H1 (cell line): ENCODE results near the gene CLPX. TPM values are rescaled to one million over a fixed set of nuclear protein-coding genes. Genes with fewer than 3 reads are reported as not detected.
A peak's percentile ranks its signal among the peaks of the same experiment; 100 is the strongest.

Experiments
- CTCF ChIA-PET: fragments of 300-600 bp; sonication (Branson Sonifier 250); formaldehyde crosslinking; loops from one replicate; lab custom pipeline; 2021; ENCODE audit not compliant: partially characterized antibody; lab: Charles Lee
- POLR2A ChIA-PET: fragments of 300-600 bp; sonication (Branson Sonifier 250); formaldehyde crosslinking; loops from one replicate; lab custom pipeline; 2021; ENCODE audit warnings: inconsistent platforms; ENCODE audit not compliant: partially characterized antibody; lab: Charles Lee
- DNase-seq, 2 experiments: peaks; one replicate each; pipeline versions ENCODE4 v3.0.0 to v3.0.0-alpha.2; 2010 to 2022; ENCODE audit warnings: low spot score in 2 of 2, low read depth in 1 of 2, mixed read lengths in 1 of 2
- FAIRE-seq: peaks from 2 replicates; lab custom pipeline; 2011; peaks lifted over from hg19 to GRCh38; lab: Jason Lieb, UNC
- H2AFZ ChIP-seq: 2 replicates; pipeline ENCODE4 v1.8.1; 2012; ENCODE audit warnings: low read length, inconsistent platforms
- H2AK5ac ChIP-seq: 2 replicates; pipeline ENCODE4 v1.6.1; 2013; ENCODE audit warnings: low read depth, low read length
- H2BK120ac ChIP-seq: replicated peaks from 2 replicates; pipeline ENCODE3; 2013; ENCODE audit warnings: low read depth, low read length, inconsistent platforms
- H2BK12ac ChIP-seq: 2 replicates; pipeline ENCODE4 v1.6.1; 2013; ENCODE audit warnings: low read depth, low read length
- H2BK15ac ChIP-seq: 2 replicates; pipeline ENCODE4 v1.6.1; 2013; ENCODE audit warnings: low read length
- H2BK20ac ChIP-seq: 2 replicates; pipeline ENCODE4 v1.6.1; 2013; ENCODE audit warnings: low read length
- H2BK5ac ChIP-seq: 2 replicates; pipeline ENCODE4 v1.6.1; 2013; ENCODE audit warnings: low read depth, low read length
- H3K14ac ChIP-seq: 2 replicates; pipeline ENCODE4 v1.6.1; 2013; ENCODE audit warnings: inconsistent platforms; ENCODE audit not compliant: insufficient read length
- H3K18ac ChIP-seq: 2 replicates; pipeline ENCODE4 v1.6.1; 2013; ENCODE audit warnings: low read length; ENCODE audit errors: extremely low read depth
- H3K23ac ChIP-seq: 2 replicates; pipeline ENCODE4 v1.6.1; 2013; ENCODE audit warnings: inconsistent platforms; ENCODE audit not compliant: insufficient read length
- H3K23me2 ChIP-seq: 2 replicates; pipeline ENCODE4 v1.6.1; 2013; ENCODE audit warnings: low read depth, low read length
- H3K27ac ChIP-seq: 2 replicates; pipeline ENCODE4 v1.6.1; 2011; ENCODE audit warnings: low read depth, low read length, inconsistent platforms
- H3K27me3 ChIP-seq, 4 experiments: replicated peaks in 1 of 4; 1 replicate in 1 of 4; 2 replicates in 3 of 4; pipeline versions ENCODE4 v1.6.1 to v1.8.1; 2011 to 2013; ENCODE audit warnings: low read length in 3 of 4, mild to moderate bottlenecking in 3 of 4, inconsistent platforms in 2 of 4, mixed read lengths in 2 of 4, moderate library complexity in 1 of 4; ENCODE audit not compliant: control insufficient read depth in 3 of 4, insufficient read depth in 3 of 4; ENCODE audit errors: extremely low read depth in 1 of 4
- H3K36me3 ChIP-seq, 4 experiments: 2 replicates each; pipeline versions ENCODE4 v1.6.1 to v1.8.1; 2011 to 2013; ENCODE audit warnings: mild to moderate bottlenecking in 4 of 4, low read length in 3 of 4, moderate library complexity in 2 of 4, control low read depth in 1 of 4, inconsistent platforms in 1 of 4; ENCODE audit not compliant: insufficient read depth in 4 of 4, control insufficient read depth in 2 of 4
- H3K4ac ChIP-seq: replicated peaks from 2 replicates; pipeline ENCODE3; 2013; ENCODE audit warnings: low read length, low read depth, mixed read lengths, inconsistent platforms; ENCODE audit not compliant: insufficient read length
- H3K4me1 ChIP-seq, 4 experiments: replicated peaks in 1 of 4; 1 replicate in 1 of 4; 2 replicates in 3 of 4; pipeline versions ENCODE4 v1.6.1 to v1.8.1; 2011 to 2013; ENCODE audit warnings: low read length in 3 of 4, inconsistent platforms in 2 of 4, mixed read lengths in 1 of 4; ENCODE audit not compliant: insufficient read depth in 4 of 4, control insufficient read depth in 3 of 4
- H3K4me2 ChIP-seq, 2 experiments: 2 replicates each; pipeline versions ENCODE4 v1.6.1 to v1.8.1; 2011 to 2013; ENCODE audit warnings: low read depth in 2 of 2, low read length in 2 of 2, control low read depth in 1 of 2, inconsistent platforms in 1 of 2, mild to moderate bottlenecking in 1 of 2; ENCODE audit not compliant: insufficient read depth in 1 of 2
- H3K4me3 ChIP-seq, 4 experiments: fragments of 200-600, 300-600 bp in 1 of 4; sonication (generic), shearing (Covaris generic), sonication (Bioruptor Twin) in 1 of 4; 2 replicates each; pipeline versions ENCODE4 v1.5.1 to v1.8.1; 2011 to 2016; ENCODE audit warnings: low read length in 4 of 4, low read depth in 3 of 4, control low read depth in 2 of 4, inconsistent platforms in 2 of 4, mild to moderate bottlenecking in 2 of 4, mixed read lengths in 1 of 4, moderate library complexity in 1 of 4; ENCODE audit not compliant: insufficient read depth in 2 of 4; ENCODE audit errors: extremely low read depth in 1 of 4
- H3K56ac ChIP-seq: replicated peaks from 2 replicates; pipeline ENCODE3; 2013; ENCODE audit warnings: low read depth, mild to moderate bottlenecking, mixed read lengths, low read length, inconsistent platforms; ENCODE audit not compliant: insufficient read length
- H3K79me1 ChIP-seq: 2 replicates; pipeline ENCODE4 v1.6.1; 2013; ENCODE audit warnings: low read depth, low read length, control low read depth
- H3K79me2 ChIP-seq, 2 experiments: 2 replicates each; pipeline versions ENCODE4 v1.6.1 to v1.8.1; 2012 to 2013; ENCODE audit warnings: low read length in 2 of 2, mild to moderate bottlenecking in 2 of 2, inconsistent platforms in 1 of 2; ENCODE audit not compliant: insufficient read depth in 2 of 2, control insufficient read depth in 1 of 2
- H3K9ac ChIP-seq, 4 experiments: replicated peaks in 1 of 4; 1 replicate in 1 of 4; 2 replicates in 3 of 4; pipeline versions ENCODE4 v1.6.1 to v1.8.1; 2011 to 2013; ENCODE audit warnings: low read depth in 3 of 4, low read length in 3 of 4, control low read depth in 2 of 4, mild to moderate bottlenecking in 2 of 4, moderate library complexity in 2 of 4, inconsistent platforms in 1 of 4; ENCODE audit errors: extremely low read depth in 1 of 4
- H3K9me3 ChIP-seq, 2 experiments: 2 replicates each; pipeline versions ENCODE4 v1.6.1 to v1.8.1; 2012 to 2013; ENCODE audit warnings: mild to moderate bottlenecking in 2 of 2, moderate library complexity in 2 of 2, control low read depth in 1 of 2, inconsistent platforms in 1 of 2, low read depth in 1 of 2, low read length in 1 of 2, mixed read lengths in 1 of 2; ENCODE audit not compliant: insufficient read depth in 2 of 2
- H4K20me1 ChIP-seq, 2 experiments: replicated peaks in 1 of 2; 2 replicates each; pipeline versions ENCODE3 to v1.8.1; 2011 to 2013; ENCODE audit warnings: inconsistent platforms in 2 of 2, low read length in 2 of 2, mild to moderate bottlenecking in 1 of 2; ENCODE audit not compliant: insufficient read depth in 2 of 2, control insufficient read depth in 1 of 2
- H4K5ac ChIP-seq: 2 replicates; pipeline ENCODE4 v1.6.1; 2013; ENCODE audit warnings: low read length, low read depth, mixed read lengths, inconsistent platforms; ENCODE audit not compliant: insufficient read length
- H4K8ac ChIP-seq: 2 replicates; pipeline ENCODE4 v1.8.0; 2013; ENCODE audit warnings: mild to moderate bottlenecking, moderate library complexity, low read length, inconsistent platforms; ENCODE audit not compliant: insufficient read depth; ENCODE audit errors: extremely low read depth
- H4K91ac ChIP-seq: replicated peaks from 2 replicates; pipeline ENCODE3; 2013; ENCODE audit warnings: low read length, mixed read lengths, inconsistent platforms; ENCODE audit not compliant: insufficient read length
- KDM5A ChIP-seq: fragments of 200-600 bp; IDR thresholded peaks from 2 replicates; pipeline ENCODE4 v1.7.1; 2012; ENCODE audit warnings: mild to moderate bottlenecking, low read length, inconsistent platforms, mixed read lengths
- SRF ChIP-seq: IDR thresholded peaks from 2 replicates; pipeline ENCODE4 v1.6.1; 2011; ENCODE audit warnings: mild to moderate bottlenecking, low read depth, low read length, moderate library complexity
- WGBS, 2 experiments: shearing (Covaris generic) in 1 of 2; methylation state at CpG; one replicate each; pipeline versions ENCODE4 v1.1.6 to v1.1.7; 2013 to 2015; ENCODE audit warnings: low lambda C conversion rate in 2 of 2, mixed read lengths in 2 of 2, inconsistent platforms in 1 of 2, low coverage in 1 of 2, missing lambda C conversion rate in 1 of 2; ENCODE audit not compliant: insufficient replicate concordance in 2 of 2, insufficient coverage in 1 of 2, insufficient read length in 1 of 2; ENCODE audit errors: extremely low coverage in 1 of 2, missing lambda C conversion rate in 1 of 2; 5-methylcytosine and 5-hydroxymethylcytosine counted together
- polyA plus RNA-seq, 7 experiments: library from polyadenylated mRNA; depleted of rRNA in 3 of 7; stranded (reverse) in 5 of 7; unstranded in 2 of 7; fragments of >200 nt in 5 of 7; fragments of 200-250 nt in 2 of 7; gene quantifications; 1 replicate in 5 of 7; 2 replicates in 1 of 7; 4 replicates in 1 of 7; pipeline versions ENCODE4 v1.2.1 to v1.2.3, GENCODE V29; 2011 to 2013; ENCODE audit warnings: missing spikeins in 2 of 7, mixed read lengths in 2 of 7
- total RNA-seq: library from RNA; stranded (reverse); fragmentation: NEBNext Ultra II Directional; extraction: Animal tissue kit (Norgen Biotek cat#: 25700); gene quantifications from 2 replicates; pipeline ENCODE4 v1.2.1, GENCODE V29; 2021

The CLPX gene
- total and polyA plus RNA-seq, 2 of the 8 experiments (the other 6 are each of a cell fraction or from before 2014, with no cell fraction given): 10.5 to 53.6 TPM

DNA sequence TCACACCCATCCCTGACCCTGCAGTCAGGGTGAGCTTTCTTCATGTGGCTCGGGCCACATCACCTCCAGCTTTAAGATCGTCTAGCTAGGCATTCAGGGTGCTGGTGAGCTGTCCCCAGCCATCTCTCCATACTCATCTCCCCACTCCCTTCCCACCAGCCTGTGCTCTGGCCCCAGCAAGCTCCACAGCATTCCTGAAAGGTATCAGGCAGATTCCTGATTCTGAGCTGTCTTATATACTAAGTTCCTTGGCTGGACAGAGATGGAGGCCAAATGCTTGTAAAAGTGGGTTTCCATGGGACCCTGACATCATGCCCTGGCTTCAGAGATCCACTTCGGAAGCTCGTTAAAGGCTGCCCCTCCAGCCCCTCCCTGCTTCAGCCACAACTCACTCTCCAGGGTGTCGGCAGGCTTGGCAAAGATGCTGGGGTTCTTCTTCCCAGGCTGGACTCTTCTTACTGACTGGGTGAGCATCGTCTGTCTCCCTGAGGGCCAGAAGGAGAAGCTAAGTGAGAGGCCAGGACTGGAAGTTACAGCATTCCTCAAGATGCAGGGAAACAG is 22.2 kb upstream of the CLPX start:
- no peak for DNase-seq
- H3K27ac ChIP-seq: no peak overlapping the region
- no peak overlapping the region for H2BK15ac ChIP-seq
- no peak overlapping the region for H3K4me3 ChIP-seq
- H3K79me2 ChIP-seq: no peaks in the 10 kb centered on the region
- TF ChIP-seq SRF (no peak), KDM5A (no peak)
- no peaks in the 10 kb centered on the region for H3K79me1 ChIP-seq
- no peak overlapping the region for H2BK20ac ChIP-seq
- no peaks in the 10 kb centered on the region for H3K9me3 ChIP-seq
- H4K20me1 ChIP-seq: peaks cover 0 to 2% of the 10 kb centered on the region in 2 experiments
- no peak overlapping the region for H2AFZ ChIP-seq
- H2AK5ac ChIP-seq: 0 out of 2 replicates have a peak overlapping the region, but pooled peaks have one; percentile 57
- H3K23ac ChIP-seq: no peak overlapping the region
- no peak overlapping the region for H4K91ac ChIP-seq
- 0 out of 2 replicates have a peak overlapping the region, but pooled peaks have one; percentile 16 for H2BK5ac ChIP-seq
- H3K23me2 ChIP-seq: no peaks in the 10 kb centered on the region
- no peaks in the 10 kb centered on the region; a peak in 1 of 7 replicates for H3K27me3 ChIP-seq
- no peak overlapping the region for H3K14ac ChIP-seq
- no peak overlapping the region for H3K56ac ChIP-seq
- H3K36me3 ChIP-seq: no peaks in the 10 kb centered on the region
- no peak for FAIRE-seq
- WGBS, 2 experiments: 79% methylated on average over 6 of the region's 6 CpGs; no CpG with 5 or more reads in 1 of the 2 experiments
- no peak overlapping the region for H2BK120ac ChIP-seq
- H4K8ac ChIP-seq: peak overlapping the region; percentile 7; the same call in 1 of the 2 replicates
- H3K4ac ChIP-seq: no peak overlapping the region
- ChIA-PET POLR2A (interaction anchor here (0.8 to 1.2 kb wide), 3 partner anchors 12 to 97 kb away, joined by 3 to 4 read pairs (median 4); partner anchors contain the start of genes PARP16 and RNU5B-1), CTCF (interaction anchor here (0.5 to 7.0 kb wide), 11 partner anchors 8 to 178 kb away, joined by 3 to 87 read pairs (median 6); partner anchors contain the start of genes CLPX and PARP16)
- no peak overlapping the region for H4K5ac ChIP-seq
- H3K4me1 ChIP-seq: peaks cover 0 to 4% (median 0%) of the 10 kb centered on the region in 4 experiments; a peak in 3 of 7 replicates
- no peak overlapping the region for H3K18ac ChIP-seq
- H3K4me2 ChIP-seq: no peak overlapping the region
- no peak overlapping the region for H2BK12ac ChIP-seq
- no peak overlapping the region; a peak in 1 of 7 replicates for H3K9ac ChIP-seq
